GM15510 (cell line): ENCODE results near the gene GRID2.

ENCODE experiments used
- POLR2A ChIP-seq: IDR thresholded peaks from 3 replicates; pipeline ENCODE4 v1.6.1; 2011; ENCODE audit warnings: borderline replicate concordance; ENCODE audit not compliant: insufficient read length; ENCODE audit errors: extremely low read depth

The GRID2 gene

DNA sequence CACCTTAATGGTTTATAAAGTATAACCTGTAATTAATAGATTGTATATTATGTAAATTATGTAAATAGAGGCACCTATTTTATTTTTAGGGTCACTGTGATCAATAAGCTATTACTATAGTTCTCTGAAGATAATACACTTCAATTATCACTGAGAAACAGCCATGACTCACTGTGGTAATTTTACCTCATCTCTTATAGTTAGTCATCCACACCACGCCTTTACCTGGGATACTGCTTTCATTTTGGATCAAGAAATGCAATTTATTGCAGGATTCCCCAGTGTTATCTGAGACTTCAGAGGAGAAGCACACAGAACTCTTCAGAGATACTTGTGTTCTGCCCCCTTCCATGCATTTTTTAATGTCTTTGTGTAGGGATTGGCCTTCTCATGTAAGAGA lies 1176.7 kb downstream of the GRID2 start:
- TF ChIP-seq POLR2A, result no peak

DNA sequence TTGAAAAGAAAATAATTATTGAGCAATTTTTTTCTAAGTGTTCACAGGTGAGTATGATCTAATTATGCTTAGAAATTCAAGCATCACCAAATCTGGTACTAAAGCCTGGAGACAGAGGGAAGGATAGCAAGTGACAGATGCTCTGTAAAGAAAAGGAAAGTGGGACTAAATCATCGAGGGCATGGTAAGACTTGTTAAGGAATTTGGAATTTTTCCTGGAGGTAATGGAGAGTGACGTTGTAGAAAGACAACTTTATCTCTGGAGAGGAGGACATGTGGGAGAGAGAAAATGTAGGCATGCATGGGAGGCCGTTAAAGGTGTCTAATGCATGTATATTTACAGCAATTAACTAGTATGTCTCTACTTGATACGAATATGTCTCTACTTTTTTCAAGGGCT lies 1191.6 kb downstream of the GRID2 start:
- TF ChIP-seq POLR2A, result no peak

DNA sequence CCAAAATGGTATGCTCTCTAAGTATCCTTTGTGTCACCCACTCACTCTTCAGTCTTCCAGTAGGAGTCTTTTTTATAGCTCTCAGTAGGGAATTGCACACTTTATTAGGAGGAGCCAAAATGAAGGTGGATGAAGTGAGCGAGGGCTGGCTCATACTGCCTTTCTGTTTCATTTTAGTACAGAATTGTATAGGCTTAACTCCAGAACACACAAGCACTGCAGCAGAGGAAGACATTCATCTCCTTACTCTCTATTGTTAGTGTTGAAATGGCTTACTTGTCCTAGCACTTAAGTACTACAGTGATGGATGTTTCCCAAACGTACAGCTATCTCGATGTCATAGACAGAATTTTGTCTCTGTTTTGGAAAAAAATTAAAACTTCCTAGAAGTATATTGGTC lies 1197.5 kb downstream of the GRID2 start:
- TF ChIP-seq POLR2A, result no peak

GRCh38 chr4:93501946-93502345 lies 1198.2 kb downstream of the GRID2 start:
- no peak for TF ChIP-seq POLR2A

- TF ChIP-seq POLR2A, result no peak
Observed at GRCh38 chr4:93502991-93503390, 1199.2 kb downstream of the GRID2 start.

DNA sequence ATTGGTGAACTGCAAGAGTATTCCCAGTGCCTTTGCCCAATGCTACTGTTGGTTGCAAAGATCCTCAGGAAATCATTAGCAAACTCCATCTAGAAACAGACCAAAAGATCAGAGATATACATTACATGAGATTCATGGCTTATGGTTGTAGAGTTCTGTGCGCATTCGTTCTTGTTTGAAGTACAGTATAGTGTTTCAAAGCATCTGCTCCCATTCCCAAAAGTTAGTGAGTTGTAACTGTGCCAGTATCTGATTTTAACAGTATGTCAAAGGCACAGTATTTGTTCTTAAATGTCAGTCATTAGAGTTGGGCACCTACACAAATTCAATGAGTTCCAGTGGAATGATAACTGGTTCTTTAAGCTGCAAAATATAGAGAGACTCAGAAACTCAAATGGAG lies 1210.1 kb downstream of the GRID2 start:
- no peak for TF ChIP-seq POLR2A

- no peak for TF ChIP-seq POLR2A
Observed at GRCh38 chr4:93515208-93515607, 1211.4 kb downstream of the GRID2 start.

DNA sequence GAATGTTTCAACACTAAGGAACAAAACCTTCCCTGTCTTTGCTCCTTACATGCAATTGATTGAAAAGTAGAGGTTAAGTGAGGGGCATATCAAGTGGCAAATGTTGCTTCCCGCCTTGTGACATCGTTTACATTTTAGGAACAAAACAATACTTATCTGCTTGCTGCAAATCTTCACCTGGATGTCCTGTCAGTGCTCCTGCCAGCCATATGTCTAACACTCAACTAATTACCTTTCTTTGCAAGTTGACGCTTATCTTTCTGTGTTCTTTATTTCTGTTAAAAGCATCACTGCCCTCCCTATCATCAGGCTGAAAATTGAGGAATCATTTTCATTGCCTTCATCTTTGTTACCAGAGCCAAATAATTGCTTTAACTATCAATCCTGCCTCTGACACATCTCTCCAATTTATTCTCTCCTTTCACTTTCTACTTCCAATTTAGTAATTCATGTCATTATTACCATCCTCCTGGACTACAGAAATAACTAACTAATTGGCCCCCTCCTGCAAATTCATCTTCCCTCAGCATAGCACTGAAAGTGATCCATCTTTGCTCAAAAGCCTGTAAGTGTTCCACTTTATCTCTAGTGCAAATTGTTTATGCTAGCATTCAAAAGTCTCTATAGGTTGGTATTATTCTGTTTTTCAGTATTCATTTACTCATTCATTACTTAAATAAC lies 1226.1 kb downstream of the GRID2 start:
- TF ChIP-seq POLR2A, result no peak

- TF ChIP-seq POLR2A, result no peak
Observed at GRCh38 chr4:93532234-93532633, 1228.5 kb downstream of the GRID2 start.

DNA sequence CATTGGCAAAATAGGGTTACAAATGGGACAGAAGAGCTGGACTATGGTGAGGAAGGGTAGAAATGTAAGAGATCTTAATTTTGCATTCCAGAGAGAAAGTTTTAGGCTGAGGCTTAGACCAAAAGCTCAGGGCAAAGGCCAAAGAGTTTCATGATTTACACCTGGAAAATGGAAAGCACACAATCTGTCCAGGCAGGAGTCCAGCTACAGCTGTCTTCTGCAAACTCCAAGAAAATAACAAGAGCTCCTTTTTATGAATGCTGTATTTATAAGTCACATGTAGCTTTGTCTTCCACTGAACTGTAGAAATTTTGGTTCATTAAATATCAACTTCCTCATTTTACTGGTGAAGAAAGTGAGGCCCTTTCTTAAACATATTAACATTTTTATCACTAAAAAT lies 1236.8 kb downstream of the GRID2 start:
- TF ChIP-seq POLR2A, result no peak

GRCh38 chr4:93561842-93562241 lies 1258.1 kb downstream of the GRID2 start:
- TF ChIP-seq POLR2A, result no peak

DNA sequence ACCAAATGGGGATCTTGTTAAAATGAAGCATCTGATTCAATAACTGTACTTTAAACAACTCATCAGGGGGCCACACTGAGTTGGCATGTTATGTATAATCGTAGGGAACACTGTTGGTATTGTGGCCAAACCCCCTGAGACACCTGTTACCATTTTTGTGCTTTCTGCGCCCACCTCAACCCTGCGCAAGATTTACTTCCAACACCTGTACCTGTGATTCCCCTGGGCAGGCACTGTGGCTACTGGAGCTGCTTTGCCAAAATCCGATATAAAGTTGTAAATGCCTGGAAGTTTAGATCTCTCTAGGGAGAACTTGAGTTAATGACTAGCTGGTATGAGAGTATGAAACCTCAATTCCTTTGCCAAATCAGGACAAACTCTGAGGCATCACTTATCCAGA lies 1265.0 kb downstream of the GRID2 start:
- TF ChIP-seq POLR2A, result no peak

GRCh38 chr4:93573285-93573684 lies 1269.5 kb downstream of the GRID2 start:
- TF ChIP-seq POLR2A, result no peak

GRCh38 chr4:93578942-93579341 lies 1275.2 kb downstream of the GRID2 start:
- no peak for TF ChIP-seq POLR2A

- TF ChIP-seq POLR2A, result no peak
Observed at GRCh38 chr4:93605163-93605562, 1301.4 kb downstream of the GRID2 start.

DNA sequence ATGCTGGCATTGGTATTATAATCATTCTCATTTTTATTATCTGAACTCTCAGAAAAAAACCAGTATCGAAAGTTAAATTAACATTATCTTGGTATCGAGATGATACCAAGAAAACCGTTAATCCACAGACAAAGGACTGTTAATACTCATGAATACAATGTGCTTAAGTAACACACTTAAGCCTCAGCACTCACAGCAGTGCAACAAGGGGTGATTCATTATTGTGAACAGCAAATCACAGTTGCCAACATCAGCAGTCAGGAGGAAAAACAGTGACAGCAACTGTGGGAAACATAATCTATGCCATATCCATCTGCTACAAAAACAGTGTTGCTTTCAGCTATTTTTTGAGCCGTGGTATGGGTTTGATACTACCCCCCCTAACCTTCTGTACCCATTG lies 1313.8 kb downstream of the GRID2 start:
- TF ChIP-seq POLR2A, result no peak

- no peak for TF ChIP-seq POLR2A
Observed at GRCh38 chr4:93633721-93634120, 1330.0 kb downstream of the GRID2 start.
